ENCODE results near the gene AP1M2. TPM values are rescaled to one million over a fixed set of nuclear protein-coding genes. Genes with fewer than 3 reads are reported as not detected.

AP1M2 gene
- total RNA-seq, 1 donor from 2014 or later = 36.9 TPM

DNA sequence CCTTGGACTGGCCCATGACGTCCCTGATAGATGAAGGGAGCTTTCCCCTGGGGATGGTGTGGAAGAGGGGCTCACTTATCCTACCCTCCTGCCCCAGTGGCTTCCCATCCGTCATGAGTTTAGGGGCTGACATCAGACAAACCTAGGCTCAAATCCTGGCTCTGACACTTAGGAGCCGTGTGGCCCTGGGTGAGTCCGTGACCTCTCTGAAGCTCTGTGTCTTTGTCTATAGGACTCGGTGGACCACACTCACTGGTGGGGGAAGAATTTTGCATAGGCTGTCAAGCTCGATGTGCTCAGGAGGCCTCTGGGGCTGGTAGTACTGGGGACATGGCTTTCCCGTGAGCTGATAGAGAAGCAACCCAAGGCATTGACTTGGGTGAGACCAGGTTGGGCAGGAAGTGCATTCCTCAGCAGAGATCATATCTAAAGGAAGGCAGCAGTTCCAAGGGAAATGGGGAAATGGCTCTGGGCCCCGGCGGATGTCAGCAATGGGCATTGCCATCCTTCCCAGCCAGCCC is 17.4 kb upstream of the AP1M2 start:
- peak overlapping the region; percentile 96 for H3K27ac ChIP-seq
- DNase-seq (peak; percentile 65), ATAC-seq (peak; percentile 9 to 15)
- peaks cover 44% of the 10 kb centered on the region for H3K4me1 ChIP-seq
- no peaks in the 10 kb centered on the region for H3K27me3 ChIP-seq (ENCODE audit: low read depth)
- TF ChIP-seq, protein P1, sequence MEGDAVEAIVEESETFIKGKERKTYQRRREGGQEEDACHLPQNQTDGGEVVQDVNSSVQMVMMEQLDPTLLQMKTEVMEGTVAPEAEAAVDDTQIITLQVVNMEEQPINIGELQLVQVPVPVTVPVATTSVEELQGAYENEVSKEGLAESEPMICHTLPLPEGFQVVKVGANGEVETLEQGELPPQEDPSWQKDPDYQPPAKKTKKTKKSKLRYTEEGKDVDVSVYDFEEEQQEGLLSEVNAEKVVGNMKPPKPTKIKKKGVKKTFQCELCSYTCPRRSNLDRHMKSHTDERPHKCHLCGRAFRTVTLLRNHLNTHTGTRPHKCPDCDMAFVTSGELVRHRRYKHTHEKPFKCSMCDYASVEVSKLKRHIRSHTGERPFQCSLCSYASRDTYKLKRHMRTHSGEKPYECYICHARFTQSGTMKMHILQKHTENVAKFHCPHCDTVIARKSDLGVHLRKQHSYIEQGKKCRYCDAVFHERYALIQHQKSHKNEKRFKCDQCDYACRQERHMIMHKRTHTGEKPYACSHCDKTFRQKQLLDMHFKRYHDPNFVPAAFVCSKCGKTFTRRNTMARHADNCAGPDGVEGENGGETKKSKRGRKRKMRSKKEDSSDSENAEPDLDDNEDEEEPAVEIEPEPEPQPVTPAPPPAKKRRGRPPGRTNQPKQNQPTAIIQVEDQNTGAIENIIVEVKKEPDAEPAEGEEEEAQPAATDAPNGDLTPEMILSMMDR (IDR thresholded peaks at IDR 0.05) = no peak
- intact Hi-C loops (cut with DNase I) = no loop called here
- H3K9me3 ChIP-seq = no peaks in the 10 kb centered on the region
- no peaks in the 10 kb centered on the region for H3K36me3 ChIP-seq
- H3K4me3 ChIP-seq = peak overlapping the region; percentile 99

DNA sequence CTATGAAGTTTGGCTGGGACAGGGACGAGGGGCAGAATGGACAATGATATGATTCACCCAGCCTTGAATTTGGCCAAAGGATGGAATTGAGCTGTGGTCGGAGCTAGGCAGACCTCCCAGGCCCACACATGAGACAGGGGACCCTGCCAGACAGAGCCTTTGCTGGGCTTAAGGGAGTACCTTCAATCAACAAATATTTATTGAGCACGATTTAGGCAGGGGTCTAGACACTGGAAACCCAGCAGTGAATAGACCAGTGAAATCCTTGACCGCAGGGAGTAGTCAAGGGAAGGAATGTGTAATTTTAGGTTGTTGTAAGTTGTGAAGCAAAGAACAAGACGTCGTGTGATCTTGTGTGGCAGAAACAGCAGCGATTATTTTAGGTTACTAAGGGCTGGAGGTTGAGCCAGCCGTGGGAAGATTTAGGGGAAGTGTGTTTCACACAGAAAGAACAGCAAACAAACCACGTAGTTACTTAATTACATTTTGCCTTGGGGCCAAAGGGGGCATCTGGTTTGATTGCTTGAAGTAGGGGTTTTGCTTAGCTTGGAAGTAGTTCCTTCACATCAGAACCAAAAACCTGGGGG is 16.9 kb upstream of the AP1M2 start:
- Histone ChIP-seq H3K27ac (peak overlapping the region; percentile 96), H3K27me3 (ENCODE audit: low read depth) (no peaks in the 10 kb centered on the region), H3K4me3 (peak overlapping the region; percentile 99), H3K36me3 (no peaks in the 10 kb centered on the region), H3K9me3 (no peaks in the 10 kb centered on the region), H3K4me1 (peaks cover 44% of the 10 kb centered on the region)
- intact Hi-C loops (cut with DNase I) = no loop called here
- TF ChIP-seq, protein P1 (IDR thresholded peaks at IDR 0.05) = no peak
- ATAC-seq = peak; percentile 63 to 64
- DNase-seq = no peak

DNA sequence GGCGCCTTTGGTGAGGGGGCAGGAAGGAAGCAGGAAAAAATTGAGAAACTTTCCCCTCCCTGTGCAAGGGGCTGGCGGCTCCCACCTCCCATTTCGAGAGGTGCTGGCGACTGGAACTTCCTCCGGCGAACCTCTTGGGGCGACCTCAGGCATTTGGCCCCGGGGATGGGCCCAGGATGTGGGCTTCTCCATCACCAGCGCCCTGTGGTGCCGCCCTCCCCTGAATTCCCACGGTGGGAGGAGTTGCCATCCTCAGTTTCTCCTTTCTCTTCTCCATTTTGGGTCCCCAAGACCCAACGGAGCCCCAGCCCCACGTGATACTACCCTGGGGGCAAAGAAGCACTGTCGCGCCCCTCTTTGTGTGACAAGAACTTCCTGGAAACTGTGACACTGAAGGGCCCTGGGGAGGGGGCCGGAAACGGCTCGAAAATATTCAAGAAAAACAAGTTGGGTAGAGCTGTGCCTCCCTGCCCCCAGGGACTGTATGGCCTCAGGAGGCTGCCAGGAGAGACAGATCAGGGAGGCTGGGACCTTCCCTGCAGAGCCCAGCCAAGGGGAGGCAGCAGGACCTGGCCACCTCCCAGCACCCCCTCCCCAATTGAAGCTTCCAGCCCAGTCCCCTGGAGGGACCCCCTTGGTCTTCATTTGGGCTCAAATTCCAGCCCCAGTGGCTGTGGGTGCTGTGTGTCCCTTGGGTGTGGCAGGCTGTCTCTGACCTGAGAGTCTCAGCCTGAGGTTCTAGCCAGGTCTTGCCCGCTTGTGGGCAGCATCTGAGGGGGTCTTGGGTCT is 16.2 kb upstream of the AP1M2 start:
- peak overlapping the region; percentile 96 for H3K27ac ChIP-seq
- peak; percentile 46 to 69 for ATAC-seq

DNA sequence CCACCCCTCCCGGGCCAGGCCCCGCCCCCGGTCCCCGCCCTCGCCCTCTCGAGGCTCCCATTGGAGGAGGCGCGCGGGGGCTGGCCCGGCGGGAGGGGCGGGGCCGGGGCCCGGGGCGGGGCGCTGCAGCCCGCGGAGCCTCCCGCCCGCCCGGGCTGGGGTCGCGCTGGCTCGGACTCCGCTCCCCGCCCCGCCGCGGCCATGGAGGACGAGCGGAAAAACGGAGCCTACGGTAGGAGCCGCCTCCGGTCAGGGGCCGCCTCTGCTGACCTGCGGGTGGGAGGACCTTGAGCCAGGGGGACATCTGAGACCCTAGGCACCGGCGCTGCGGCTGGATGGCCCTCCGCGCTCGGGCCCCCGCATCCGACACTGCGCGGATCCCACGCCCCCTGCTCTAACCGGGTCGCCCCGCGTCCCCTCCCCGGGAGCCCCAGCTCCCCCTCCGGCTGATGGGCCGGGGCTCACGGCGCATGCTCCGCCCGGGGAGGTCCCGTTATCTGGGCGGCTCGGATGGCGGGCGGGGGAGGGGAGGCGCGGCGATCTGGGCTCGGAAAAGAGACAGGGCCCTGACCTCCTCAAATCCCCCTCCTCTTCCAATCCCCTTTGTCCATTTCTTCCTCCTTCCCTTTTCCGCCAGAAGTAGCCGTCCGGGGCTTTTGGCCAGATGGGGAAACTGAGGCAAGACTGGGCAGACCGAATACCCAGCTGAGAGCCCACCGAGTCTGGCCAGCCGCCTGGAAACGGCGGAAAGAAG is 15.4 kb upstream of the AP1M2 start:
- Histone ChIP-seq H3K36me3 (no peaks in the 10 kb centered on the region), H3K27ac (peak overlapping the region; percentile 96), H3K4me3 (peak overlapping the region; percentile 99), H3K9me3 (no peaks in the 10 kb centered on the region), H3K4me1 (peaks cover 44% of the 10 kb centered on the region), H3K27me3 (ENCODE audit: low read depth) (no peaks in the 10 kb centered on the region)
- ATAC-seq (peak; percentile 95 to 96), DNase-seq (peak; percentile 88)
- TF ChIP-seq, protein P1 (IDR thresholded peaks at IDR 0.05) = no peak
- intact Hi-C loops (cut with DNase I) = no loop called here

More for the DNA sequence above, 16.2 kb upstream of the AP1M2 start:
- Histone ChIP-seq H3K36me3 (no peaks in the 10 kb centered on the region), H3K4me1 (peaks cover 44% of the 10 kb centered on the region), H3K9me3 (no peaks in the 10 kb centered on the region), H3K27me3 (ENCODE audit: low read depth) (no peaks in the 10 kb centered on the region), H3K4me3 (peak overlapping the region; percentile 99)
- TF ChIP-seq, protein P1 (IDR thresholded peaks at IDR 0.05) = no peak
- intact Hi-C loops (cut with DNase I) = no loop called here
- DNase-seq = peak; percentile 70

DNA sequence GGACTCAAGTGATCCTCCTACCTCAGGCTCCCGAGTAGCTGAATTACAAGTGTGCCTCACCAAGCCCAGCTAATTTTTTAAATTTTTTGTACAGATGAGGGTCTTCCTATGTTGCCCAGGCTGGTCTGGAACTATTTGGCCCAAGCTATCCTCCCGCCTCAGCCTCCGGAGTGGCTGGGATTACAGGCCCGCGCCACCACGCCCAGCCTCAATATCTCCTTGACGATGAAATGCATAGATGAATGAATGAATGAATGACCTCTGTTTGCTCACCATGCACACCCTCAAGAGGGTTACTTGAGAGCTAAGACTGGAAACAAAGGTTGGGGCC is 14.9 kb upstream of the AP1M2 start:
- H3K27ac ChIP-seq = no peak overlapping the region
- H3K27me3 ChIP-seq (ENCODE audit: low read depth) = no peaks in the 10 kb centered on the region
- TF ChIP-seq, protein P1 (IDR thresholded peaks at IDR 0.05) = no peak
- H3K36me3 ChIP-seq = no peaks in the 10 kb centered on the region
- no peaks in the 10 kb centered on the region for H3K9me3 ChIP-seq
- peak overlapping the region; percentile 99 for H3K4me3 ChIP-seq
- intact Hi-C loops (cut with DNase I) = no loop called here
- ATAC-seq = no peak
- H3K4me1 ChIP-seq = peaks cover 49% of the 10 kb centered on the region
- DNase-seq = no peak

Measured in lower lobe of right lung (tissue), 2 donors.